HG02763 (cell line): ENCODE measurements around the gene SUPT4H1.

Experiments
- ATAC-seq: cut with Tn5 transposase; IDR thresholded peaks from one replicate; pipeline ENCODE4 v1.9.1; 2021; ENCODE audit warnings: mild to moderate bottlenecking, moderate library complexity; ENCODE audit not compliant: unreplicated experiment

Gene SUPT4H1

GRCh38 chr17:58381124-58382035, 29.4 kb upstream of the SUPT4H1 start:
- ATAC-seq, result no peak

DNA sequence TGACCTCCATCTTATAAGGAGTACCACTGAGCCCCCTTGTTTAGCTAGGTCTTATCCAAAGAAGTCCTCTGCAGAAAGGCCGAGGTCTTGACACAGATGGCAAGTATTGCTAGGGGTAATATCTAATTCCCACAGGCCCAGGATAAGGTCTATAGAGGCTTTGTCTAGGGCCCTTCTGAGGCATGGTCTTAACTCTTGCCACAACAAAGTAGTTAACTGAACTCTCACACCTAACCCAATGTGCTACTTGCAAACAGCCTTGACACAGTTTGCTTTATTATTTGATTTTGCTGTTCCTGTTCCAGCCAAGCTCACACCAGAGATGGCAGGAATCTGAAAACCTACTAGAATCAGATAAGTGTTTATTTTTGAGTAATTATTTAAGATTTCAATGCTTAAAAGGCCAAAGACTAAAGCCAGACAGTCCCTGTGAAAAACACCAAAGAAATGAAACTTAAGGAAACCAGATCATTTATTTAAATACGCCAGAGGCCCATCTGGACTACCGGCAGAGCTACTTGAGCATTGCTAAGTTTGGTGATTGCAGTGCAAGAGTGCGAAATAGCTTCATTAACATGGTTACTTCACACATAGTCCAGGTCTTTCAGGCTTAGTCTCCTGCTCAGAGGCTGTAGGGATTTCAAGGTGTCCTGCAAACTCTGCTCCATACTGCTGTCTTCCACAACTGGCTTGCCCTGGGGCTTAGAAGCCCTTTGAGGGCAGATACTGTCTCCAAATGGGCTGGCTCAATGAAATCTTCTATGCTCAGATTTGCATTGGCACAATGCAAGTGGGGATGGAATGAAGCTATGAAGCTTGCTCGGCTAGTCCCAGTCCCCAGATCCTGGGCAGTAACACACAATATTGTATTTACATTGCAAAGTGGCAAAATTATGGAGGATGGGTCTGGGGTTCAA, 28.5 kb upstream of the SUPT4H1 start:
- ATAC-seq, result no peak

GRCh38 chr17:58379511-58379824, 27.5 kb upstream of the SUPT4H1 start:
- no peak for ATAC-seq

GRCh38 chr17:58378733-58379510, 26.9 kb upstream of the SUPT4H1 start:
- ATAC-seq, result no peak

- no peak for ATAC-seq
These were observed 25.7 kb upstream of the SUPT4H1 start for GRCh38 chr17:58377661-58378060.

DNA sequence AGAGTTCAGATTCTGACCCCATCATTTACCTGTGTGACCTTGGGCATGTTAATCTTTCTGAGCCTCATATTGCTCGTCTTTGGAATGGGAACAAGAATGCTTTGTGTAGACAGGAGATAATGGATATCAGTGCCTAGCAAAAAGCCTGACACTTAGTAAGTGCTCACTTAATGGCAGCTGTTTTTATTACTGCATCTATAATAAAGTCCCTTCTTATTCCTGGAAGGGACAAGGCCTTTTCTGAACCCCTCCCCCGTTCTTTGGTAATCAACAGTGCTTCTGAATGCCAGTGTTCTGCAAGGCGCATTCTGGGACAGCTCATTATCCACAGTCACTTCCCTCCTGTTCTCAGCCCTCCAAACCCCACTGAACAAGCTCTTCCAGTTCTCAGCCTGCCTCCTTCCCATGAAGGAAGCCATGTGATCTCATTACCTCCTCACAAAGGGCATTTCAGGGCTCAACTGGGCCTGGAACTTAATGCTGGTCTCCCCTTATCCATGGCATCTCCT, 25.1 kb upstream of the SUPT4H1 start:
- no peak for ATAC-seq

GRCh38 chr17:58376472-58377000, 24.5 kb upstream of the SUPT4H1 start:
- no peak for ATAC-seq

GRCh38 chr17:58375811-58376210, 23.8 kb upstream of the SUPT4H1 start:
- ATAC-seq, result no peak

DNA sequence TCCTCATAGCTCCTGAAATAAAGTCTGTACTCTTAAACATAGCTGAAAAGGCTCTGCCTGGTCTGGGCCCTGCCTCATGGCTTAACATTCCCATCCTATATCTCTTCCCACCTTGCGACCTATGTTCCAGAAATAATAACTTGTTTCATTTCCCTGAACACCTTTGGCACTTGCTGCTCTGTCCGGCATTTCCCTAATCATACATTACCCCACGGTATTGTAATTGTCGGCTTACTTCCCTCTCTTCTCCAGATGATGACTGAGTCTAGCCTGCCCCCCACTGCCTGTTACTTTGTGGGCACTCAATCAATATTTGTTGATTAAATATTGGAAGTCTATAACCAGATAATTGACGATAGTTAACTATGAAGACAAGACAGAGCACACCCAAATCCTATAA, 23.3 kb upstream of the SUPT4H1 start:
- no peak for ATAC-seq

- no peak for ATAC-seq
These were observed 21.9 kb upstream of the SUPT4H1 start for GRCh38 chr17:58373923-58374322.

GRCh38 chr17:58373003-58373402, 21.0 kb upstream of the SUPT4H1 start:
- ATAC-seq, result no peak

DNA sequence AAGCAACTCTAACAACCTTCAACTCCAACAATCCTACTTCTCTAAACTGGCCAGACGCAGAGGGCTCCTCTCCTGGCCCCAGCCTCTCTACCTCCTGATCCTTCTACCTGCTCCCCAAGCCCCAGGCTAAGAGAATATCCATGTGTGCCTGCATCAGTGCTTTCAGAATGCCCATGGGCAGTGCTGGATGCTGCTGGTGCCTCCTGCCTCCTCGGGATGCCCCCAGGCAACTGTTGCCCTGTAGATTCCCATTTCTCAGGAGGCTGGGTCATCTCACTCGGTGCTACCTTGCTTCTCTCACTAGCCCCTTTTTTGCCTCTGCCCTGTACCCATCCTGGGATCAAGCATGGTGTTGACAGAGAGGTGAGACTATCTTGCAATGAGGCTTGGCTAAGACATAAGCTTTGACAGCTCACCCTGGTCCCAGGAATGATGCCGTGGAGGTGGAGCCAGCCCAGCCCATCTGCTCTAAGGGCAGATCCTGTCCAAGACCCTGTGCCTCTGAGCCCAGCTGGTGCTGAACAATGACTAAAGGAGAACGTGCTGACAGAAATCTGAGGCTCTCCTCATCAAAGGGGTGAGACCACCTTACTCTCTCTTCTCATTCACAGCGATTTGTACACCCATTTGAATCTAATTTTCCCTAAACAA, 19.4 kb upstream of the SUPT4H1 start:
- no peak for ATAC-seq

- ATAC-seq, result no peak
These were observed 18.7 kb upstream of the SUPT4H1 start for GRCh38 chr17:58370716-58371115.

DNA sequence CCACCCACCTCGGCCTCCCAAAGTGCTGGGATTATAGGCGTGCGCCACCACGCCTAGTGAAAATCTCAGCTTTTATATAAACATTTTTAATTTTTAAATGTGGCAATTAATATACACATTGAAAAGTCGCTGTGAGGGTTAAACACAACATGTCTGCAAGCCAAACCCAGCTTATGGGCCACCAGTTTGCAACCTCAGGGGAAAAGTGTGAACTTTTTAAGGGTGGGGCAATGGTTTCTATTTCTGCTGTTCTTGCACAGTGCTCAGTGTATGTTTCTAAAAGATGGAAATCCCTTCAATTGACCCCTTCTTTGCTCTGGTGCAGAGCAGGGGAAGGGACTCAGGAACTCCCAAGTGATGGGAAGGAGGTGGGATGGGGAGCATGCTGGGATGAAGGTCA, 18.3 kb upstream of the SUPT4H1 start:
- no peak for ATAC-seq

DNA sequence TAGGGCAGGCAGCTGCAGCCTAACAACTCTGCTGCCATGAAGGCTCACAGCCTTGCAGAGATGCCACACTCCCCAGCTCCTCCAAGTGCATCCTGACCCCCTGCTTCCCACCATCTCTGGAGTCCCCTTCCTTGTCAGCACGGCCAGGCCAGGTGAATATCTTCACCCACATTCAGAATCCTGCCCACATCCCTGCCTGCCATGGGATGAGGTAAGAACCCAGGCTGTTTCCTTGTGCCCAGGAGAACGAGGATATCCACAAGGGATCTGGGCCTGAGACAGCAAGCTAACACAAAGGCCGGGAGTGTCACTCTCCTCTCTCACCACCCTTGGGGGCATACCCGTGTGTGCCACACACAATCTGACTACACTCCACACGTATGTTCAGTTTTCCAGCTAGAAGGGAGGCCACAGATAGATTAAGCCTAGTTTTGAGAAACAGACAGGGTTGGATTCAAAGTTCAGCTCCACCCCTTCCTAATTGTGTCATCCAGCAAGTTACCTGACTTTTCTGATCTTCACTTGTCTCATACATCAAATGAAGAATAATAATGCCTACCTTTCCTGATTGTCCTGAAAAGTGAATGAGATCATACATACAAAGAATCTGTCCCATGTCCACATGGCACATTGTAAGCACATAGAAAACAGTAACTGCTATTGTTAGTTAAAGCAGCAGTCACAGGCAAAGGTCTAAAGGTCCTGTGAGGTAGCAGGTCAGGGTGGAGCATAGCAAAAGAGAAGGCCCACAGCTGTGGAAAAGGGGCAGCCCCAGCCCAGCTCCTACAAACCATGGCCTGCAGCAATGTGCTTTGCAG, 17.4 kb upstream of the SUPT4H1 start:
- ATAC-seq, result no peak

- ATAC-seq, result no peak
These were observed 16.8 kb upstream of the SUPT4H1 start for GRCh38 chr17:58368860-58369213.

DNA sequence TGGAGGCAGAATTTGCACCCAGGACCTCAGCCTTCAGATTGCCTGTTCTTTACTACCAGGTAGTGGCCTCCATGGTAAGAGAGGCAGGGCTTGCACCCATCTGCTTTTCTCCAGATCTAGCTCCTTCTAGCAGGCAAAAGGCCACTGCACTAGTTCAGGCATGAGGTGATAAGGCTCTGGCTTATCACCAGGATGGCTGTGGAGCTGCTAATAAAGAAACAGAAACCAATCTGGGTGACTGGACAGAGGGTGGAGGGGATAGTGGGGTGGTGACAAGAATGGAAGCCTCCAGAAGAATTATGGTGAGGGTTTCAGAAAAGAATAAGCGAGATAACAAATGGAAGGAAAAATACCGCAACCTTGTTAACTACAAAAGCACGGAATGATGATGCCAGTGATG, 15.5 kb upstream of the SUPT4H1 start:
- ATAC-seq, result no peak

DNA sequence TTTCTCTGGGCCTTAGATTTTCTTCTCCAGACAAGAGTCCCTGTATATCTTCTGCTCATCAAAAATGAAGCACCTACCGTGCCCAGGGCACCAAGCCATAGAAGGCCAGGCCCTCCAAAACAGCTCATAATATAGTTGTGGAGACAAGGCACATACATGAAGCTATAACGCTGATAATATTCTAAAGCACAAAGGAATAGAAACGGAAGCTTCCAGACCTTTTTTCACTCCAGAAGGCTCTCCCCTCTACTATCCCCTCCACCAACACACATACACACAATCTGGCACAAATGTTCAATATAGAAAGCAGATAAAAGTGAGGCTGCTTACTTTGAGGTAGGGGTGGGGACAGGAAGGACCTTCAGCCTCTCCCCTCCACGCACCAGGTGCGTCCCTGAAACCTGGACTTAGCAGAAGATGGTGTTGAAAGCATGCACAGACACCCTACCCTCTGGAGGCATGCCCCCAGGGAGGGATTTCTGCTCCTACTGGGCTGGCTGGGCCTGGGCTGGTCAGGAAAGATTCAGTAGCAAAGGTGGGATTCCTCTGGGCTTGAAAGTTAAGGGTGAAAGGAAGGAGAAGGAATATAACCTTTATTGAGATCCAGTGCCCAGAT, 14.1 kb upstream of the SUPT4H1 start:
- ATAC-seq, result no peak
